ENCODE results near the gene RAPGEF3.

GRCh38 chr12:47710278-47710677 lies 48.4 kb downstream of the RAPGEF3 start:
- TF ChIP-seq, protein P1, sequence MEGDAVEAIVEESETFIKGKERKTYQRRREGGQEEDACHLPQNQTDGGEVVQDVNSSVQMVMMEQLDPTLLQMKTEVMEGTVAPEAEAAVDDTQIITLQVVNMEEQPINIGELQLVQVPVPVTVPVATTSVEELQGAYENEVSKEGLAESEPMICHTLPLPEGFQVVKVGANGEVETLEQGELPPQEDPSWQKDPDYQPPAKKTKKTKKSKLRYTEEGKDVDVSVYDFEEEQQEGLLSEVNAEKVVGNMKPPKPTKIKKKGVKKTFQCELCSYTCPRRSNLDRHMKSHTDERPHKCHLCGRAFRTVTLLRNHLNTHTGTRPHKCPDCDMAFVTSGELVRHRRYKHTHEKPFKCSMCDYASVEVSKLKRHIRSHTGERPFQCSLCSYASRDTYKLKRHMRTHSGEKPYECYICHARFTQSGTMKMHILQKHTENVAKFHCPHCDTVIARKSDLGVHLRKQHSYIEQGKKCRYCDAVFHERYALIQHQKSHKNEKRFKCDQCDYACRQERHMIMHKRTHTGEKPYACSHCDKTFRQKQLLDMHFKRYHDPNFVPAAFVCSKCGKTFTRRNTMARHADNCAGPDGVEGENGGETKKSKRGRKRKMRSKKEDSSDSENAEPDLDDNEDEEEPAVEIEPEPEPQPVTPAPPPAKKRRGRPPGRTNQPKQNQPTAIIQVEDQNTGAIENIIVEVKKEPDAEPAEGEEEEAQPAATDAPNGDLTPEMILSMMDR (IDR thresholded peaks at IDR 0.05) = no peak
- no peak for TF ChIP-seq POLR2A (IDR thresholded peaks at IDR 0.05)
